GM21619 (cell line): Measurements from ENCODE around the gene PARP1.

Source experiments
- ATAC-seq: cut with Tn5 transposase; IDR thresholded peaks from one replicate; pipeline ENCODE4 v1.9.1; 2021; ENCODE audit not compliant: unreplicated experiment

The PARP1 gene

DNA sequence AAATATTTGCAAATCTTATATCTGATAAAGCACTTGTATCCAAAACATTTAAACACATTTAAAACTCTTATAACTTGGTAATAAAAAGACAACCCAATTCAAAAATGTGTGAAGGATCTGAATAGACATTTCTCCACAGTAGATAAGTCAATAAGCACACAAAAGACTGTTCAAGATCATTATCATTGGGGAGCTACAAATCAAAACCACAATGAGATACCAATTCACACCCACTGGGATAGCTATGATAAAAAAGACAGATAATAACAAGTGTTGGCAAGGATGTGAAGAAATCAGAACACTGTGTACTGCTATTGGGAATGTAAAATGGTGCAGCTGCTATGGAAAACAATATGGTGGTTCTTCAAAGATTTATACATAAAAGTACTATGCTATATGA lies 93.8 kb downstream of the PARP1 start:
- no peak for ATAC-seq

DNA sequence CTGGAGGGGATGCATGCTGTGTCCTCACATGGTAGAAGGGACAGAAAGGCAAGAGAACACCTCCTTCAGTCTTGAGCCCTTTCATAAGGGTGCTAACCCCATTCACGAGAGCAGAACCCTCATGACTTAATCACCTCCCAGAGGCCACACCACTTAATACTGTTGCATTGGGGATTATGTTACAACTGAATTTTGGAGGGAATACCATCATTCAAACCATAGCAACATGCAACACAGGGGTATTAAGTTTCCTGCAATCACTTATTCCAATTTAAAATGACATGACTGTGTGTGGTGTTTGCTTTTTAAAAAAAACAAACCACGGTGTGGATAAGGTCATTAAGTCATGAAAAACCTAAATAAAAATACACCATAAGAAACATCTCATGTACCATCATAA lies 95.8 kb downstream of the PARP1 start:
- no peak for ATAC-seq

DNA sequence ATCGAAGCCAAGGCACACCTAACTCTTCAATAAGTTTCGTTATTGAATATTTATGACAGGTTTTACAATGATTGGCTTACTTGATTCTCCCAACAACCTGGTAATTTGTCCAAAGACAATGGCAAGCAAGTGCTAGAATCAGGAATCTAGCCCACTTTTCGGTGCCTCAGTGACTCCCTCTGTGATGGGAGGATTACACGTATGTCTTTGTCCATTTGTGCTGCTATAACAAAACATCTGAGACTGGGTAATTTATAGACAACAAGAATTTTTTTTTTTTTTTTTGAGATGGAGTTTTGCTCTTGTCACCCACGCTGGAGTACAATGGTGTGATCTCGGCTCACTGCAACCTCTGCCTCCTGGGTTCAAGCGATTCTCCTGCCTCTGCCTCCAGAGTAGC lies 96.5 kb downstream of the PARP1 start:
- no peak for ATAC-seq
